Keratinocyte (primary cell): ENCODE data around the gene CHCHD10.

Source experiments
- CTCF ChIP-seq, 3 experiments: IDR thresholded peaks in 1 of 3; conservative IDR thresholded peaks in 1 of 3; optimal IDR thresholded peaks in 1 of 3; 2 replicates in 2 of 3; 3 replicates in 1 of 3; pipeline versions ENCODE3 to v1.5.1; 2011; ENCODE audit warnings: low read length in 3 of 3, mild to moderate bottlenecking in 3 of 3, moderate library complexity in 2 of 3, control low read depth in 1 of 3, inconsistent platforms in 1 of 3; ENCODE audit not compliant: insufficient read depth in 2 of 3; ENCODE audit errors: extremely low read depth in 1 of 3
- EZH2 ChIP-seq: IDR thresholded peaks from one replicate; pipeline ENCODE4 v1.6.1; 2012; ENCODE audit warnings: inconsistent platforms, mild to moderate bottlenecking, low read length, moderate library complexity

- TF ChIP-seq EZH2 (no peak), CTCF (optimal IDR thresholded peaks at IDR 0.05 in 1 of 3, IDR thresholded peaks at IDR 0.05 in 1 of 3, conservative IDR thresholded peaks at IDR 0.05 in 1 of 3; ENCODE audit: extremely low read depth in 1 of 3, insufficient read depth in 2 of 3, low read length in 3 of 3) (no peak)
These were observed 11.3 kb upstream of the CHCHD10 start for GRCh38 chr22:23779083-23779482.
